ENCODE data around the gene MCOLN1. TPM values are rescaled to one million over a fixed set of nuclear protein-coding genes. Genes with fewer than 3 reads are reported as not detected.

Gene MCOLN1
- polyA plus RNA-seq, 1 donor (not counting 4 experiments of a cell fraction or from before 2014, with no cell fraction given): 14.0 TPM

- H3K36me3 ChIP-seq (ENCODE audit: control insufficient read depth in 2 of 2, extremely low read depth in 1 of 2, insufficient read depth in 2 of 2, low read length in 2 of 2): no peaks in the 10 kb centered on the region
- dilution Hi-C loops (cut with MboI; ENCODE audit: extremely low pct_ligation_motif_present, low sequenced_read_pairs): no loop called here
- no peaks in the 10 kb centered on the region for H4K20me1 ChIP-seq (ENCODE audit: control insufficient read depth, extremely low read depth, insufficient read depth, low read length)
- FAIRE-seq (no peak), DNase-seq (ENCODE audit: low read depth, low spot score) (no peak)
- no peaks in the 10 kb centered on the region for H3K27me3 ChIP-seq (ENCODE audit: control insufficient read depth, extremely low read depth, insufficient read depth, low read length)
- no peak overlapping the region for H3K27ac ChIP-seq (ENCODE audit: control insufficient read depth, insufficient read depth, low read length)
- TF ChIP-seq EZH2 (IDR thresholded peaks at IDR 0.05; ENCODE audit: low read length): no peak
- TF ChIP-seq, protein P1, sequence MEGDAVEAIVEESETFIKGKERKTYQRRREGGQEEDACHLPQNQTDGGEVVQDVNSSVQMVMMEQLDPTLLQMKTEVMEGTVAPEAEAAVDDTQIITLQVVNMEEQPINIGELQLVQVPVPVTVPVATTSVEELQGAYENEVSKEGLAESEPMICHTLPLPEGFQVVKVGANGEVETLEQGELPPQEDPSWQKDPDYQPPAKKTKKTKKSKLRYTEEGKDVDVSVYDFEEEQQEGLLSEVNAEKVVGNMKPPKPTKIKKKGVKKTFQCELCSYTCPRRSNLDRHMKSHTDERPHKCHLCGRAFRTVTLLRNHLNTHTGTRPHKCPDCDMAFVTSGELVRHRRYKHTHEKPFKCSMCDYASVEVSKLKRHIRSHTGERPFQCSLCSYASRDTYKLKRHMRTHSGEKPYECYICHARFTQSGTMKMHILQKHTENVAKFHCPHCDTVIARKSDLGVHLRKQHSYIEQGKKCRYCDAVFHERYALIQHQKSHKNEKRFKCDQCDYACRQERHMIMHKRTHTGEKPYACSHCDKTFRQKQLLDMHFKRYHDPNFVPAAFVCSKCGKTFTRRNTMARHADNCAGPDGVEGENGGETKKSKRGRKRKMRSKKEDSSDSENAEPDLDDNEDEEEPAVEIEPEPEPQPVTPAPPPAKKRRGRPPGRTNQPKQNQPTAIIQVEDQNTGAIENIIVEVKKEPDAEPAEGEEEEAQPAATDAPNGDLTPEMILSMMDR (optimal IDR thresholded peaks at IDR 0.05 in 1 of 3, IDR thresholded peaks at IDR 0.05 in 1 of 3, conservative IDR thresholded peaks at IDR 0.05 in 1 of 3; ENCODE audit: extremely low read depth in 1 of 3, insufficient read depth in 2 of 3, low read length in 3 of 3): no peak
- H2AFZ ChIP-seq (ENCODE audit: control insufficient read depth, low read length): no peak overlapping the region
- no peak overlapping the region for H3K9ac ChIP-seq (ENCODE audit: control insufficient read depth, extremely low read depth, insufficient read depth, low read length)
- no peak overlapping the region for H3K4me2 ChIP-seq (ENCODE audit: control insufficient read depth, extremely low read depth, insufficient read depth, low read depth, low read length)
- H3K9me1 ChIP-seq (ENCODE audit: control insufficient read depth, extremely low read depth, insufficient read depth, low read length): no peaks in the 10 kb centered on the region
- H3K79me2 ChIP-seq (ENCODE audit: control insufficient read depth, insufficient read depth, low read length): no peaks in the 10 kb centered on the region
- H3K9me3 ChIP-seq (ENCODE audit: control insufficient read depth, low read depth, low read length): no peaks in the 10 kb centered on the region
- H3K4me1 ChIP-seq (ENCODE audit: control insufficient read depth, extremely low read depth, insufficient read depth, low read length): peaks cover 13% of the 10 kb centered on the region
- no peak overlapping the region for H3K4me3 ChIP-seq (ENCODE audit: control insufficient read depth in 2 of 3, extremely low read depth in 1 of 3, insufficient read depth in 2 of 3, low read depth in 1 of 3, low read length in 3 of 3)
Observed at GRCh38 chr19:7513809-7514642, 8.4 kb upstream of the MCOLN1 start.

- peak; percentile 34 for FAIRE-seq
- Histone ChIP-seq H3K4me2 (ENCODE audit: control insufficient read depth, extremely low read depth, insufficient read depth, low read depth, low read length) (peak overlapping the region; percentile 61), H2AFZ (ENCODE audit: control insufficient read depth, low read length) (peak overlapping the region; percentile 99), H3K27ac (ENCODE audit: control insufficient read depth, insufficient read depth, low read length) (no peak overlapping the region), H3K4me3 (ENCODE audit: control insufficient read depth in 2 of 3, extremely low read depth in 1 of 3, insufficient read depth in 2 of 3, low read depth in 1 of 3, low read length in 3 of 3) (peak overlapping the region in 2 of 3 experiments; percentile 61 to 64), H4K20me1 (ENCODE audit: control insufficient read depth, extremely low read depth, insufficient read depth, low read length) (no peaks in the 10 kb centered on the region), H3K27me3 (ENCODE audit: control insufficient read depth, extremely low read depth, insufficient read depth, low read length) (no peaks in the 10 kb centered on the region), H3K36me3 (ENCODE audit: control insufficient read depth in 2 of 2, extremely low read depth in 1 of 2, insufficient read depth in 2 of 2, low read length in 2 of 2) (no peaks in the 10 kb centered on the region), H3K9me3 (ENCODE audit: control insufficient read depth, low read depth, low read length) (no peaks in the 10 kb centered on the region), H3K9me1 (ENCODE audit: control insufficient read depth, extremely low read depth, insufficient read depth, low read length) (no peaks in the 10 kb centered on the region), H3K4me1 (ENCODE audit: control insufficient read depth, extremely low read depth, insufficient read depth, low read length) (peaks cover 13% of the 10 kb centered on the region), H3K79me2 (ENCODE audit: control insufficient read depth, insufficient read depth, low read length) (no peaks in the 10 kb centered on the region), H3K9ac (ENCODE audit: control insufficient read depth, extremely low read depth, insufficient read depth, low read length) (peak overlapping the region; percentile 63)
- dilution Hi-C loops (cut with MboI; ENCODE audit: extremely low pct_ligation_motif_present, low sequenced_read_pairs): no loop called here
- DNase-seq (ENCODE audit: low read depth, low spot score): no peak
- TF ChIP-seq EZH2 (IDR thresholded peaks at IDR 0.05; ENCODE audit: low read length): no peak
Observed at GRCh38 chr19:7515110-7515644, 7.2 kb upstream of the MCOLN1 start.

All from keratinocyte (primary cell).